SK-N-SH (cell line): ENCODE data around the gene NKAIN4. TPM values are rescaled to one million over a fixed set of nuclear protein-coding genes. Genes with fewer than 3 reads are reported as not detected.

ENCODE experiments used
- CTCF ChIA-PET: fragments of 300-600, 350-600 bp; formaldehyde crosslinking; extraction: SDS; loops from one replicate; lab custom pipeline; 2021; lab: Yijun Ruan, JAX
- POLR2A ChIA-PET: fragments of 350-600 bp; sonication (Branson Sonifier 250); formaldehyde crosslinking; extraction: SDS; loops from one replicate; lab custom pipeline; 2020; ENCODE audit warnings: antibody characterized with exemption, inconsistent platforms; lab: Yijun Ruan, JAX
- DNase-seq: peaks from one replicate; pipeline ENCODE4 v3.0.0; 2012
- H2AFZ ChIP-seq: fragments of 200-600 bp; sonication (generic); 2 replicates; pipeline ENCODE4 v1.8.1; 2016; ENCODE audit warnings: antibody characterized with exemption, mild to moderate bottlenecking, low read depth
- H3F3A ChIP-seq: fragments of 200-600 bp; sonication (generic); replicated peaks from 2 replicates; pipeline ENCODE3; 2016; ENCODE audit warnings: antibody characterized with exemption, mild to moderate bottlenecking; ENCODE audit not compliant: insufficient read depth
- H3K27ac ChIP-seq, 2 experiments: fragments of 200-500 bp in 1 of 2; fragments of 200-600 bp in 1 of 2; sonication (Bioruptor generic) in 1 of 2; sonication (generic), shearing (Covaris generic) in 1 of 2; 2 replicates each; pipeline versions ENCODE4 v1.5.1 to v1.6.1; 2014 to 2016; ENCODE audit warnings: low read depth in 2 of 2, inconsistent platforms in 1 of 2, low read length in 1 of 2, mild to moderate bottlenecking in 1 of 2, mixed read lengths in 1 of 2
- H3K27me3 ChIP-seq: fragments of 200-600 bp; sonication (generic), shearing (Covaris generic); 2 replicates; pipeline ENCODE4 v1.6.1; 2016; ENCODE audit warnings: mixed run types; ENCODE audit not compliant: insufficient read depth
- H3K36me3 ChIP-seq, 2 experiments: fragments of 200-500 bp in 1 of 2; fragments of 200-600 bp in 1 of 2; sonication (Bioruptor generic) in 1 of 2; sonication (generic) in 1 of 2; replicated peaks in 1 of 2; 2 replicates each; pipeline versions ENCODE3 to v1.5.1; 2014 to 2016; ENCODE audit warnings: low read length in 1 of 2, mild to moderate bottlenecking in 1 of 2; ENCODE audit not compliant: insufficient read depth in 2 of 2, control insufficient read depth in 1 of 2
- H3K4me1 ChIP-seq, 2 experiments: fragments of 200-500 bp in 1 of 2; fragments of 200-600 bp in 1 of 2; sonication (Bioruptor generic) in 1 of 2; sonication (generic), shearing (Covaris generic) in 1 of 2; 2 replicates each; pipeline versions ENCODE4 v1.5.1 to v1.6.1; 2014 to 2016; ENCODE audit warnings: low read depth in 1 of 2, low read length in 1 of 2, mixed run types in 1 of 2; ENCODE audit not compliant: insufficient read depth in 2 of 2, control insufficient read depth in 1 of 2
- H3K4me2 ChIP-seq: fragments of 200-600 bp; sonication (generic), shearing (Covaris generic); 2 replicates; pipeline ENCODE4 v1.6.1; 2017; ENCODE audit warnings: mixed run types
- H3K4me3 ChIP-seq, 2 experiments: fragments of 200-500 bp in 1 of 2; fragments of 200-600 bp in 1 of 2; sonication (Bioruptor generic) in 1 of 2; sonication (generic), shearing (Covaris generic) in 1 of 2; 2 replicates each; pipeline versions ENCODE4 v1.5.1 to v1.8.1; 2014 to 2016; ENCODE audit warnings: low read depth in 2 of 2, inconsistent platforms in 1 of 2, low read length in 1 of 2, mild to moderate bottlenecking in 1 of 2, mixed read lengths in 1 of 2, moderate library complexity in 1 of 2
- H3K79me2 ChIP-seq: fragments of 200-600 bp; sonication (generic); 2 replicates; pipeline ENCODE4 v1.8.1; 2017; ENCODE audit warnings: mild to moderate bottlenecking; ENCODE audit not compliant: insufficient read depth
- H3K9ac ChIP-seq: fragments of 200-600 bp; sonication (generic); 2 replicates; pipeline ENCODE4 v1.6.1; 2017; ENCODE audit warnings: mixed run types
- H3K9me2 ChIP-seq: fragments of 200-600 bp; sonication (generic); 2 replicates; pipeline ENCODE4 v1.6.1; 2017; ENCODE audit warnings: mixed run types
- H3K9me3 ChIP-seq: fragments of 200-600 bp; sonication (generic); 2 replicates; pipeline ENCODE4 v1.6.1; 2017; ENCODE audit warnings: mixed run types, mild to moderate bottlenecking, moderate library complexity
- H4K20me1 ChIP-seq: fragments of 200-600 bp; sonication (generic); 2 replicates; pipeline ENCODE4 v1.6.1; 2017; ENCODE audit warnings: mild to moderate bottlenecking, mixed run types; ENCODE audit not compliant: insufficient read depth
- EZH2phosphoT487 ChIP-seq: fragments of 200-600 bp; sonication (generic); IDR thresholded peaks from 2 replicates; pipeline ENCODE4 v1.6.1; 2017; ENCODE audit warnings: low read depth, mixed run types, mild to moderate bottlenecking, antibody characterized with exemption, moderate library complexity, borderline replicate concordance
- FOSL2 ChIP-seq: IDR thresholded peaks from 2 replicates; pipeline ENCODE4 v1.4.0; 2012; ENCODE audit warnings: low read depth, mild to moderate bottlenecking, moderate library complexity, borderline replicate concordance
- GATA2 ChIP-seq: sonication (generic); formaldehyde crosslinking; IDR thresholded peaks from 2 replicates; pipeline ENCODE4 v1.5.0; 2020; ENCODE audit warnings: mild to moderate bottlenecking, missing genetic modification reagents
- NFIC ChIP-seq: IDR thresholded peaks from 2 replicates; pipeline ENCODE4 v1.4.0; 2012; ENCODE audit warnings: borderline replicate concordance
- SIN3A ChIP-seq: IDR thresholded peaks from 2 replicates; pipeline ENCODE4 v1.6.1; 2012; ENCODE audit warnings: low read depth, mild to moderate bottlenecking, low read length, moderate library complexity, borderline replicate concordance
- SMC3 ChIP-seq: IDR thresholded peaks from 2 replicates; pipeline ENCODE4 v1.6.1; 2012; ENCODE audit warnings: low read depth, low read length, improper control_type of control experiment
- TAF1 ChIP-seq: IDR thresholded peaks from 2 replicates; pipeline ENCODE4 v1.6.1; 2012; ENCODE audit warnings: low read depth, mild to moderate bottlenecking, low read length, moderate library complexity, borderline replicate concordance
- TCF12 ChIP-seq: IDR thresholded peaks from 2 replicates; pipeline ENCODE4 v1.4.0; 2012
- YY1 ChIP-seq: IDR thresholded peaks from 2 replicates; pipeline ENCODE4 v1.4.0; 2012; ENCODE audit warnings: low read depth, mild to moderate bottlenecking
- WGBS: methylation state at CpG from one replicate; pipeline ENCODE4 v1.1.6; 2017; ENCODE audit warnings: low lambda C conversion rate; 5-methylcytosine and 5-hydroxymethylcytosine counted together
- polyA plus RNA-seq, 3 experiments: library from polyadenylated mRNA; depleted of rRNA; stranded (reverse); fragments of >200 nt; gene quantifications; 2 replicates each; pipeline ENCODE4 v1.2.3, GENCODE V29; 2012
- TF ChIP-seq, protein P1 (sequence below): fragments of 150-350 bp; IDR thresholded peaks from 2 replicates; pipeline ENCODE4 v1.6.1; 2017; ENCODE audit warnings: antibody characterized with exemption, low read length, low read depth, borderline replicate concordance
- TF ChIP-seq, protein P2 (sequence below): IDR thresholded peaks from 2 replicates; pipeline ENCODE4 v1.6.1; 2012; ENCODE audit warnings: mild to moderate bottlenecking, low read depth, low read length, moderate library complexity
- TF ChIP-seq, protein P3 (sequence below): IDR thresholded peaks from 2 replicates; pipeline ENCODE4 v1.4.0; 2012; ENCODE audit warnings: low read depth
- TF ChIP-seq, protein P4 (sequence below): IDR thresholded peaks from 2 replicates; pipeline ENCODE4 v1.4.0; 2012; ENCODE audit warnings: low read depth, borderline replicate concordance

NKAIN4 gene
- polyA plus RNA-seq, 1 of the 3 experiments (the other 2 are of a cell fraction): not detected

DNA sequence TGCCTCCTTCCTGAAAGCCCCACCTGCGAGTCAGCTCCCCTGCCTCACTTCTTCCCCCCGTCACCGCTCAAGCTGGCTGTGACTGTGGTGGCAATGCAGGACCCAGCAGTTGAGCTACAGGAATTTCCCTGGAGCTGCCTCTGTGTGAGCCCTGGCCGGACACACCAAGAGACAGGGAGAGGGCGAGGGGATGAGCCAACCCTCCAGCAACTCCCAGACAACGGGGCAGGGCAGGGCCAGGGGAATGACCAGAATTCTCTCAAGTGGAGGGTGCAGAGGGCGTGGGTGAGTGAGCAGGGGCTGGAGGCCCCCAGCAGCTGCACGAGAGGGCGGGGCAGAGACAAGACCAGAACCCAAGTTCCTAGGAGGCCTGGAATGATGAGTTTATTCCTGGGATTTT is 13.4 kb upstream of the NKAIN4 start:
- no peaks in the 10 kb centered on the region for H3K9me3 ChIP-seq
- no peak overlapping the region for H3K4me3 ChIP-seq
- no peak overlapping the region for H3K27ac ChIP-seq
- no peaks in the 10 kb centered on the region for H3F3A ChIP-seq
- CTCF ChIA-PET: interaction anchor here (0.9 to 1.6 kb wide), 2 partner anchors 44 to 114 kb away, joined by 3 to 6 read pairs; no protein-coding TSS in a partner anchor
- H3K9ac ChIP-seq: no peak overlapping the region
- no peaks in the 10 kb centered on the region for H3K9me2 ChIP-seq
- no peak overlapping the region for H3K4me2 ChIP-seq
- no peaks in the 10 kb centered on the region for H3K36me3 ChIP-seq
- POLR2A ChIA-PET: no interaction called here
- no peak overlapping the region for H2AFZ ChIP-seq
- H3K4me1 ChIP-seq: peaks cover 0 to 6% of the 10 kb centered on the region in 2 experiments; a peak in 2 of 4 replicates
- no peaks in the 10 kb centered on the region for H4K20me1 ChIP-seq
- WGBS: 55% methylated on average over 8 of the region's 9 CpGs
- H3K27me3 ChIP-seq: no peaks in the 10 kb centered on the region; the same call in 1 of the 2 replicates
- no peak for DNase-seq
- TF ChIP-seq YY1: no peak
- no peak for TF ChIP-seq GATA2
- TF ChIP-seq NFIC: no peak
- TF ChIP-seq, protein P1, sequence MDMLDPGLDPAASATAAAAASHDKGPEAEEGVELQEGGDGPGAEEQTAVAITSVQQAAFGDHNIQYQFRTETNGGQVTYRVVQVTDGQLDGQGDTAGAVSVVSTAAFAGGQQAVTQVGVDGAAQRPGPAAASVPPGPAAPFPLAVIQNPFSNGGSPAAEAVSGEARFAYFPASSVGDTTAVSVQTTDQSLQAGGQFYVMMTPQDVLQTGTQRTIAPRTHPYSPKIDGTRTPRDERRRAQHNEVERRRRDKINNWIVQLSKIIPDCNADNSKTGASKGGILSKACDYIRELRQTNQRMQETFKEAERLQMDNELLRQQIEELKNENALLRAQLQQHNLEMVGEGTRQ: no peak
- TF ChIP-seq TCF12: no peak
- peaks cover under 1% of the 10 kb centered on the region for H3K79me2 ChIP-seq

DNA sequence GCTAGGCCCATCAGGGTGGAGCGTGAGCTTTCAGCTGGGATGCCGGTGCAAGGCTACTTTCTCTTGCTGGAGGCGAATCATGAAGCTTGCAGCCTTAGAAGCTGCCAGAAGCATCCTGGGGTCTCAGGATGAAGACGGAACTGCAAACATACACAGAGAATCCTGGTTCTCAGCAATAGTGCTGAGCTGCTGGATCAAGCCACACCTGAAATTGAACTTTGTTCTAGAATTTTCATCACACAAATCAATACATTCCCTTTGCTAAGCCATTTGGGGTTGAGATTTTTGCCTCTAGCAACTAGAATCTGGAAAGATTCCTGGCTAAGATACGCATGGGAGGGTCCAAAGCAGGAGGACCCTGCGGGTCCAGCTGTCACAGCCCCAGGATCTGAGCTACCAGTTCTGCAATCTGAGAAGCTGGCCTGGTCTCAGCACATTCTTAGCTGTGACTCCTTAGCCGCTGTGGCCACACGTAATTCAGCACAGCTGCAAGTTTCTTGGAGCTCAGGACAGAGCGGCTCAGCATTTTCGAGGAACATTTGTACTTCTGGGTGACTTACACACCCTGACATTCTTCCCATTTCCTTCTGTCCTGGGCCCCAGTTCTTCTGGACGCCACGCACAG is 11.7 kb upstream of the NKAIN4 start:
- Histone ChIP-seq H3K9me2 (no peaks in the 10 kb centered on the region), H3K9ac (no peak overlapping the region), H2AFZ (no peak overlapping the region), H3F3A (no peaks in the 10 kb centered on the region), H3K4me3 (no peak overlapping the region), H3K9me3 (no peaks in the 10 kb centered on the region), H4K20me1 (no peaks in the 10 kb centered on the region), H3K4me2 (no peak overlapping the region), H3K36me3 (no peaks in the 10 kb centered on the region), H3K4me1 (no peaks in the 10 kb centered on the region), H3K27ac (no peak overlapping the region), H3K79me2 (no peaks in the 10 kb centered on the region; the same call in 1 of the 2 replicates), H3K27me3 (peaks cover 8% of the 10 kb centered on the region)
- TF ChIP-seq EZH2phosphoT487 (no peak), SMC3 (no peak), SIN3A (no peak), NFIC (no peak), TAF1 (no peak), FOSL2 (no peak)
- TF ChIP-seq, protein P2, sequence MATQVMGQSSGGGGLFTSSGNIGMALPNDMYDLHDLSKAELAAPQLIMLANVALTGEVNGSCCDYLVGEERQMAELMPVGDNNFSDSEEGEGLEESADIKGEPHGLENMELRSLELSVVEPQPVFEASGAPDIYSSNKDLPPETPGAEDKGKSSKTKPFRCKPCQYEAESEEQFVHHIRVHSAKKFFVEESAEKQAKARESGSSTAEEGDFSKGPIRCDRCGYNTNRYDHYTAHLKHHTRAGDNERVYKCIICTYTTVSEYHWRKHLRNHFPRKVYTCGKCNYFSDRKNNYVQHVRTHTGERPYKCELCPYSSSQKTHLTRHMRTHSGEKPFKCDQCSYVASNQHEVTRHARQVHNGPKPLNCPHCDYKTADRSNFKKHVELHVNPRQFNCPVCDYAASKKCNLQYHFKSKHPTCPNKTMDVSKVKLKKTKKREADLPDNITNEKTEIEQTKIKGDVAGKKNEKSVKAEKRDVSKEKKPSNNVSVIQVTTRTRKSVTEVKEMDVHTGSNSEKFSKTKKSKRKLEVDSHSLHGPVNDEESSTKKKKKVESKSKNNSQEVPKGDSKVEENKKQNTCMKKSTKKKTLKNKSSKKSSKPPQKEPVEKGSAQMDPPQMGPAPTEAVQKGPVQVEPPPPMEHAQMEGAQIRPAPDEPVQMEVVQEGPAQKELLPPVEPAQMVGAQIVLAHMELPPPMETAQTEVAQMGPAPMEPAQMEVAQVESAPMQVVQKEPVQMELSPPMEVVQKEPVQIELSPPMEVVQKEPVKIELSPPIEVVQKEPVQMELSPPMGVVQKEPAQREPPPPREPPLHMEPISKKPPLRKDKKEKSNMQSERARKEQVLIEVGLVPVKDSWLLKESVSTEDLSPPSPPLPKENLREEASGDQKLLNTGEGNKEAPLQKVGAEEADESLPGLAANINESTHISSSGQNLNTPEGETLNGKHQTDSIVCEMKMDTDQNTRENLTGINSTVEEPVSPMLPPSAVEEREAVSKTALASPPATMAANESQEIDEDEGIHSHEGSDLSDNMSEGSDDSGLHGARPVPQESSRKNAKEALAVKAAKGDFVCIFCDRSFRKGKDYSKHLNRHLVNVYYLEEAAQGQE: no peak
- TF ChIP-seq, protein P1: no peak
- TF ChIP-seq, protein P3, sequence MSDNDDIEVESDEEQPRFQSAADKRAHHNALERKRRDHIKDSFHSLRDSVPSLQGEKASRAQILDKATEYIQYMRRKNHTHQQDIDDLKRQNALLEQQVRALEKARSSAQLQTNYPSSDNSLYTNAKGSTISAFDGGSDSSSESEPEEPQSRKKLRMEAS: no peak
- TF ChIP-seq, protein P4, sequence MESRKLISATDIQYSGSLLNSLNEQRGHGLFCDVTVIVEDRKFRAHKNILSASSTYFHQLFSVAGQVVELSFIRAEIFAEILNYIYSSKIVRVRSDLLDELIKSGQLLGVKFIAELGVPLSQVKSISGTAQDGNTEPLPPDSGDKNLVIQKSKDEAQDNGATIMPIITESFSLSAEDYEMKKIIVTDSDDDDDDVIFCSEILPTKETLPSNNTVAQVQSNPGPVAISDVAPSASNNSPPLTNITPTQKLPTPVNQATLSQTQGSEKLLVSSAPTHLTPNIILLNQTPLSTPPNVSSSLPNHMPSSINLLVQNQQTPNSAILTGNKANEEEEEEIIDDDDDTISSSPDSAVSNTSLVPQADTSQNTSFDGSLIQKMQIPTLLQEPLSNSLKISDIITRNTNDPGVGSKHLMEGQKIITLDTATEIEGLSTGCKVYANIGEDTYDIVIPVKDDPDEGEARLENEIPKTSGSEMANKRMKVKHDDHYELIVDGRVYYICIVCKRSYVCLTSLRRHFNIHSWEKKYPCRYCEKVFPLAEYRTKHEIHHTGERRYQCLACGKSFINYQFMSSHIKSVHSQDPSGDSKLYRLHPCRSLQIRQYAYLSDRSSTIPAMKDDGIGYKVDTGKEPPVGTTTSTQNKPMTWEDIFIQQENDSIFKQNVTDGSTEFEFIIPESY: no peak
- CTCF ChIA-PET: interaction anchor here (0.7 to 1.6 kb wide), 6 partner anchors 10 to 43 kb away, joined by 3 to 5 read pairs (median 3); no protein-coding TSS in a partner anchor
- no peak for DNase-seq
- WGBS: 53% methylated on average over 10 of the region's 12 CpGs
- POLR2A ChIA-PET: no interaction called here
